HG02970 (cell line): ENCODE data around the gene ZNF423.
"Not testable (repeated sequence)": the region's sequence is repeated elsewhere in the genome, so short reads cannot be mapped to it uniquely, and the experiment has no call there.

Experiments used
- ATAC-seq: cut with Tn5 transposase; IDR thresholded peaks from one replicate; pipeline ENCODE4 v1.9.1; 2021; ENCODE audit warnings: mild to moderate bottlenecking, moderate library complexity, moderate number of reproducible peaks; ENCODE audit not compliant: unreplicated experiment, low FRiP score

ZNF423 gene

GRCh38 chr16:49677661-49678060 lies 178.3 kb downstream of the ZNF423 start:
- not testable (repeated sequence) for ATAC-seq

- no peak for ATAC-seq
Observed at GRCh38 chr16:49675413-49675812, 180.5 kb downstream of the ZNF423 start.

DNA sequence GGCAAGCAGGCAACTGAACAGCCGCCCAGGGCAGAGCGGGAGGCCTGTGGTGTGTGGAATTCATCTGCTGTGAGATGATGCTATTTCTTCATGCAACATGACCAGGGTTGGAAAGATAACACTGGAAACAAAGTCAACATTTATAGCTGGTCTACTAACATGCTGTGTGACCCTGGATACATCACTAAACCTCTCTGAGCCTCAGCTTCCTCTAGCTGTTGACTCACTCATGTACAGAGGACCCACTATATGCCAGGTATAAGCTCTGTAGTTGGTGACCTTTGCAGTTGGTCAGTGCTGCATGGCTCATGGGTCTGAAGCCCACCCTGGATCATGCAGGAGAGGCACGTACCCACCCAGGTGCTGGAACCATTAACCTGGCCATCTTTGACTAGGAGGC lies 180.9 kb downstream of the ZNF423 start:
- no peak for ATAC-seq

DNA sequence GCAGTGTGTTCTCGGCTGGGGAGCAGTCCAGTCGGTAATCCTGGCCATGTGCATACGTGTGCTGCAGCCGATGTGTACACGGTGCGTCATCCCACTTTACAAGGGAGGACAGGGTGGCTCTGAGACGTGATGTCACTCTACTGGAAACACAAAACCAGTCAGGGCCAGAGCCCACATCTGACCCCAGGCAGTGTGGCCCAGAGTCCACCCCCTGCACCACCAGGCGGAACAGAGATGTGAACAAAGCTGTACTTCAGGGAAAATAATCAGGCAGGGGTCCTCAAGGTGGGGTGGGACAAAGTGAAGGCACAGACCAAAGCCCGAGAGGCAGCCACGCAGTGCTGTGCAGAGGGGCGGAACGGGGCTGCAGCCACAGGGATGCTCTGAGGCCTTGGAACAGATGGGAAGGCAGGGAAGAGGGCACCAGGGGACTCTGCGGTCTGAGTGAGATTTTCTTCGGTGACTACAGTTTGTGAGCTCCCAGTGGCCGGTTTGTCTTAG lies 181.5 kb downstream of the ZNF423 start:
- no peak for ATAC-seq

DNA sequence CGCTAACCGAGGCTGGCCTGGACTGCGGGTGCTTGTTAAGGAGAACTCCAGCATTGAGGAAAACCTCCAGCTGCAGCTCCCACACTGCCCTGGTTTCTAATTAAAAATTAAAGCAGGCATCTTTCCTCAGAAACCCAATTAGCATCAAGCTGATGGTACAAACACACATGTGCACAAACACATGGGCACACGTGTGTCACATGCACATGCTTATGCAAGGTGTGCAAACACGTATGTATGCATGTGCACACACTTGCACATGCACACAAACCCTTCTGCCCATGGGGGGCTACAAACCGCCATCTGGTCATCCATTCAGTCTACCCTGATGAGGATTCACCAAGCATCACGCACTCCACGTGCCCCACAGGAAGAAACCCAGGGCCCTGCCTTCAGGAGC lies 182.5 kb downstream of the ZNF423 start:
- no peak for ATAC-seq

GRCh38 chr16:49672753-49673152 lies 183.2 kb downstream of the ZNF423 start:
- no peak for ATAC-seq

- ATAC-seq, result no peak
Observed at GRCh38 chr16:49671333-49671732, 184.6 kb downstream of the ZNF423 start.

DNA sequence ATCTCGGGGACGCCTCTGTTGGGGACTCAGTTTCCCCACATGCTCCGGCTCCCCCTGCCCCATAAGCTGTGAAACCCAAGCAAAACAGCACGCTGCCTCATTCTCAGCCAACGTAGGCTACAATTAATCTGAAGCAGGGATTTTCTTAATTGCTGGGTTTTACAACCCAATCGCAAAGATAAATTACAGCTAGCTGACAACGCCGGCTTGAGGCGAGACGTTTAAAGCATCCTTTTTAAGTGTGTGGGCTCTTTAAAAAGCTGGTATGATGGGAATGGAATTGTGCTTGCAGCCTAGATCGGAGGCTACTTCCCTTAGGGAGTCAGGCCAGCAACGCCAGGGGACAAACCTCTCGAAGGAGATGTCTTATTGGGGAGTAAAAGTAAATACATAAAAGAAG lies 185.3 kb downstream of the ZNF423 start:
- no peak for ATAC-seq

DNA sequence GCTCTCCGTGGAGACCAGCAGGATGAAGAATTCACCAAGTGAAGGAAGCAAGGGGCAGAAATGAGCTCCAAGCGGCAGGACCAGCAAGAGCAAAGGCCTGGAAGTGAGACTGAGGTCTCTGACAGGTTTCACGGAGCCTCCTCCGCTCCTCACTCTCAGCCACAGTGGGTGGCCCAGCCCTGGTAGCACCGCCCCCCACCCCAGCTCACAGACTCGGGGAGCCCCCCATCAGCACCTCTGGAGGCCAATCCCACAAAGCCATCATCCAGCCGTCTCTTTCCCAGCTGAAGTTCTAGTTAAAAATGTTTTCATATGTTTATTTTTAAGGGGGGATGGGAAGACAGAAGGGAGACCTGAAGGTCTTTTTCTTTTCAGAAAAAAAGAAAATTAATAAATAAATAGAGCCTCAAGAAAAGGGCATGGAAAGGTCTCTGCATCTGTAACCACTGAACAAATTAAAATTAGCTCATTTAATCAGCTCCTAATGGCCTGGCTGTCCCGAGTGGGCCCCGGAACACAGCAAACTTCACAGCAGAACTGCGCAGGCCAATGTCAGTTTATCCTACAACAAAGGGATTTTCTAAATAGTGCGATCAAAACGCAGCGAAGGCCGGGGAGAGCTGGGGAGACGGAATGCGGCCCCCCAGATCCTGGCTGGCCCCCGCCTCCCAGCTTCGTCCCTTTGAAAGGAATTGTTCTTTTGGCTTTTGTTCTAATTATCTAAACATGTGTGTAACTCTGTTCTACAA lies 190.3 kb downstream of the ZNF423 start:
- no peak for ATAC-seq

GRCh38 chr16:49664221-49665215 lies 191.4 kb downstream of the ZNF423 start:
- no peak for ATAC-seq

- ATAC-seq, result no peak
Observed at GRCh38 chr16:49663081-49664065, 192.5 kb downstream of the ZNF423 start.

DNA sequence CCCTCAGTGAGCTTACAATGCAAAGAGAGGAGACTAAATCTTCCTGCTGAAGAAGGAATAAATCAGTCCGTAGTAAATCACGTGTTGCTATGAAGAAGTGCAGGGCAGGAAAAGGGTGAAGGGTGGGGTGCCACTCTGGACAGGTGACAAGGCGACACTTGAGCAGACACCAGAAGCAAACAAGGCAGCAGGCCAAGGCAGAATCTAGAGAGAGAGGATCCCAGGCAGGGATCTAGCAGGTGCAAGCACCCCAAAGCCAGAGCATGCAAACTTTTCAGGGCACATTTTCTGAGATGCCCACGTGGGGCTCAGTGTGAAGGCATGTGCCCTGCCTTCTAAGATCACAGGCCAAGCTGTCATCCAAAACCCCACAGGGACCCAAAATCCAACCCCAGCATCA lies 193.3 kb downstream of the ZNF423 start:
- no peak for ATAC-seq

- ATAC-seq, result no peak
Observed at GRCh38 chr16:49661465-49662187, 194.3 kb downstream of the ZNF423 start.

DNA sequence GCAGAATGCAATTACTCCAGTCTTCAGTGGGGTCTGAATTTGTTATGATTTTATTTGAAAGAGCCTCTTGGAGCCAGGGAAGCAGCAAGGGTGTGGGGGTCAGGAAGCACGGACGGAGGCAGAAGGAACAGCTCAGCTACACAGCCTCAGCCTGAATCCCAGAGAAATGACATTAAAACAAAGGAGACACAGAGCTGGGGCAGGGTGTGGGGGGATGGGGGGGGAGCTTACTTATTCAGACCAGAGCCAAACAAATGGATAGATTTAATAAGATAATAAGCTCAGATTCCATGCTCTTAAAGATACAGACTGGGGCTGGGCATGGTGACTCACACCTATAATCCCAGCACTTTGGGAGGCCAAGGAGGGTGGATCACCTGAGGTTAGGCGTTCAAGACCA lies 195.3 kb downstream of the ZNF423 start:
- no peak for ATAC-seq

- ATAC-seq, result no peak
Observed at GRCh38 chr16:49659356-49659755, 196.6 kb downstream of the ZNF423 start.

DNA sequence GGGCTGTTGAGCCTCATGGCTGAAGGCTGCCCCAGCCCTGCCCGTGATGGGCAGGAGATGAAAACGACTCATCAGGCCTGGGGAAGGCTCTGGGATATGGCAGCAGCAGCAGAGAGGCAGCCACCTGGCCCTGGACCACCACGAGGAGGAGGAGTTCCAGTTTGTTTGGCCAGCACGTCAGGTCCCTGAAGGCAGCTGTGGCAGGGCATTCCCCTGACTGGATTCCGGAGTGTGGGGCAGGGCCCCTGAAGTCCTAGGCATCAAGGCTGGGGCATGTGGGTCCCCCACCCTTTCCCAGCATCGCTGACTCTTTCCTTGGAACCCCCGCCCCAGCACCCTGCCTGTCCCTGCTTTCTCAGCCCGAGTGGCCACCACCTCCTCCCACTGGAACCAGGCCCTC lies 197.4 kb downstream of the ZNF423 start:
- no peak for ATAC-seq

DNA sequence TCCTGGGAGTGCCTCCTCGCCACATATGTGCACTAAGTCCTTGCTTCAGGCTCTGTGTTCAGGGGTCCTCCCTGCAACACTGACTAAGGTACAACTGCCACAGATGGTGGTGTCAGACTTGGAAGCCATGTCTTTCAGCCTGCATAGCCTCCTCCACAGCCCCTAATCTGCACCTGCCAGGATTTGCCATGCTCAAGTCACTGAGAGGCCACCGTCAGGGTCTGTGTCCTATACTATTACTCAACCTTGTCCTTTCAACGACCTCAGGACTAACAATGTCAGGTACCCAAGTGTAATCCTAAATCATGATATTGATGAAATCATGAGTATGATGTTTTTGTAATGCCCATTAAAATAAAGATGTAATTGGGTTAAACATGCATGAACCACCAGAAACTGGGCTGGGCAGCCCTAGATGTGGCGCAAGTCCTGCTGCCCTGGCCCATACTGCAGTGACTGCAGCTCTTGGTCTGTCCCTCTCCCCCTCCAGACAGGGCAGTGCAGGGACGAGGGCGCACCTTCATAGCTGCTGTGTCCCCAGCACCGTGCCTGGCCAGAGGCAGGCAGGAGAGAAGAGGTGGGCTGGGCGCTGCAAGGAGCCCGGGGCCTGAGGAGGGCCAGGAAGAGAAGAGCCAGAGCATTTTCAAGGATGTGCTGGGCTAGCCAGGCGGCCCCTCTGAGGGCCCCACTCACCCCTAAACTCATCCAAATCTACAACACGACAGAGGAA lies 198.0 kb downstream of the ZNF423 start:
- ATAC-seq, result no peak

- ATAC-seq, result no peak
Observed at GRCh38 chr16:49654425-49654824, 201.5 kb downstream of the ZNF423 start.

DNA sequence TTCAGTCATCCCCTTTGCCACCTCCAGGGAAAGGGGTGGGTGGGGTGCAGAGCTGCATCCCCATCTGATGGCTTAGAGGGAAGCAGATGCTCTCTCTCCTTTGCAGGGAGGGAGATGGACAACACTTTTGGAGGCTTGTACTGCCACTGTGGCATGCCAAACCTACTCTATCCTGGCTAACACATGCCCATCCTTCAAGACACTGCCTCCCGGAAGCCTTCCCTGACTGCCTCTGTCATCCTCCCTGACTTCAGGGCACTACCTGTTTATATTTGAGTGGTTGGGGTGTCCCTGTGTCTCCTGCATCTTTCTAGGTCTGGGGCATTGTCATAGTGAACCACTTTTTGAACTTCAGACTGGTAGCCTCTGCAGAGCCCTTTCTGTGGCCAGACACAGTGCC lies 202.3 kb downstream of the ZNF423 start:
- ATAC-seq, result no peak
